Measurements from ENCODE around the gene NUP160.

DNA sequence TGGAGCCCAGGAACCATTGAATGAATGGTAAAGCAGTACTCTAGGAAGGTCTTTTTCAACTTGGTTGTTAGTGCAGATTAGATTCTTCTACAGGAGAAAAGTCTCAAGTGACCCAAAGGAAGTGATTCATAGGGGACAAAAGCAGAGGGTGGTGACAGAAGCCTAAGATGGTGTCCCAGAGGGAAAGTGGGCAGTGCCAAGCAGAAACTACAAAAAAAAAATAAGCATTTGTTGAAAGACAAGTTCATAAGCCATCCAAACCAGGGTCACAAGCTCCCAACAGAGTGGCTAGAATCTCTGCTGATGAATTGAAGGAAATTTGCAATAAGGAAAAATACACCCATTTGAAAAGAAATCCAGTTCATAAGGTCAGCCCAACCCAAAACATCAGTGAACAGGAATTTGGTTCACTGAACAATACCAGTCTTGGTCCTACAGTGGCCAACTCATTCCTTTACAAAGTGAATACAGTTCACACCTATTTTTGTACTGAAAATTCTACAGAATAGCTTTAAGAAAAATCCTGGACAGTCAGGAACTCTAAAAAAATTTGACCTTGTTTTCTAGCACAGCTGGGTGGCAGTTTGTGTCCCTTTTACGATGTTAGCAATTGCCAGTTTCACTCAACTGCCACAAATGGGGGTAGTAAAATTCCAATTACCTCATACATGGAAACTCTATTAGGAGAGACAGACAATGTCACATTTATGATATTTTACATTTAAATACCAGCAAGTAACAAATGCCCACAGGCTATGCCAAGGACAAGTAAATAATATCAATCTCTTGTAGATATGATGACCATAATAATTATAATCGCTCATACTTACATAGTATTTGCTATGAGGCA, 21.6 kb upstream of the NUP160 start:
- TF ChIP-seq POLR2A (IDR thresholded peaks at IDR 0.05; ENCODE audit: low read depth, low read length), result no peak
- TF ChIP-seq POLR2AphosphoS5 (IDR thresholded peaks at IDR 0.05; ENCODE audit: low read depth, low read length), result no peak
- TF ChIP-seq TAF1 (IDR thresholded peaks at IDR 0.05; ENCODE audit: borderline replicate concordance, low read depth, low read length), result no peak

Data from GM12892 (cell line).